ENCODE data around the gene SEMA5A.

GRCh38 chr5:9498541-9499497, 47.1 kb downstream of the SEMA5A start:
- TF ChIP-seq GATA3 (IDR thresholded peaks at IDR 0.05; ENCODE audit: low read depth, low read length) (no peak), GATA2 (IDR thresholded peaks at IDR 0.05; ENCODE audit: low read depth, low read length) (no peak)

Data from SH-SY5Y (cell line).